Tibial nerve (tissue), 4 donors: ENCODE measurements around the gene REEP6. TPM values are rescaled to one million over a fixed set of nuclear protein-coding genes. Genes with fewer than 3 reads are reported as not detected.

ENCODE experiments used
- DNase-seq, 2 donors: peaks; one replicate each; pipeline ENCODE4 v3.0.0-alpha.2; 2019; ENCODE audit warnings: low spot score in 2 of 2
- H3K27ac ChIP-seq, 4 donors: fragments of 200-600 bp; sonication (generic) in 3 of 4; one replicate each; pipeline ENCODE4 v1.5.1; 2017 to 2019; ENCODE audit warnings: mild to moderate bottlenecking in 1 of 4
- H3K27me3 ChIP-seq, 2 donors: fragments of 200-600 bp; sonication (generic) in 1 of 2; one replicate each; pipeline versions ENCODE4 v1.5.1 to v1.6.0; 2017 to 2019
- H3K36me3 ChIP-seq, 3 donors: fragments of 200-600 bp; sonication (generic); one replicate each; pipeline ENCODE4 v1.5.1; 2018 to 2019
- H3K4me1 ChIP-seq, 4 donors: fragments of 200-600 bp; sonication (generic) in 3 of 4; one replicate each; pipeline ENCODE4 v1.5.1; 2017 to 2019
- H3K4me3 ChIP-seq, 4 donors: fragments of 200-600 bp; sonication (generic) in 3 of 4; one replicate each; pipeline ENCODE4 v1.5.1; 2017 to 2019; ENCODE audit warnings: mild to moderate bottlenecking in 1 of 4, moderate library complexity in 1 of 4
- H3K9me3 ChIP-seq, 4 donors: fragments of 200-600 bp; sonication (generic) in 3 of 4; one replicate each; pipeline ENCODE4 v1.5.1; 2017 to 2019
- CTCF ChIP-seq, 5 experiments: fragments of 200-600 bp in 3 of 5; fragments of 450-650 bp in 2 of 5; sonication (generic) in 3 of 5; IDR thresholded peaks; one replicate each; pipeline ENCODE4 v1.5.1; 2016 to 2019; ENCODE audit warnings: antibody characterized with exemption in 5 of 5, mild to moderate bottlenecking in 3 of 5, moderate library complexity in 2 of 5
- EP300 ChIP-seq, 2 donors: sonication (generic); formaldehyde crosslinking; IDR thresholded peaks; one replicate each; pipeline ENCODE4 v1.6.1; 2017; ENCODE audit warnings: antibody characterized with exemption in 2 of 2, mild to moderate bottlenecking in 1 of 2
- POLR2A ChIP-seq, 2 donors: fragments of 450-650 bp; IDR thresholded peaks; one replicate each; pipeline ENCODE4 v1.6.1; 2017; ENCODE audit warnings: antibody characterized with exemption in 2 of 2, mild to moderate bottlenecking in 2 of 2, moderate library complexity in 2 of 2
- WGBS, 2 donors: methylation state at CpG; one replicate each; pipeline ENCODE4 v1.1.5; 2018; 5-methylcytosine and 5-hydroxymethylcytosine counted together
- total RNA-seq, 4 donors: library from RNA; depleted of rRNA; stranded (reverse); fragments of >200 nt; gene quantifications; one replicate each; pipeline ENCODE4 v1.1.0, GENCODE V29; 2016

REEP6 gene
- total RNA-seq, 4 donors from 2014 or later = 1.2 to 4.6 (median 2.9) TPM

- H3K4me1 ChIP-seq = peaks cover 0 to 55% (median 37%) of the 10 kb centered on the region in 4 donors
- DNase-seq = no peak
- peaks cover under 1 to 47% of the 10 kb centered on the region in 2 donors for H3K27me3 ChIP-seq
- peaks cover 0 to 31% (median 0%) of the 10 kb centered on the region in 3 donors for H3K36me3 ChIP-seq
- H3K4me3 ChIP-seq = no peak overlapping the region
- 78% methylated on average over 12 of the region's 41 CpGs; no CpG with 5 or more reads in 1 of the 2 donors for WGBS, 2 donors
- TF ChIP-seq POLR2A (IDR thresholded peaks at IDR 0.05) (no peak), CTCF (IDR thresholded peaks at IDR 0.05) (no peak), EP300 (IDR thresholded peaks at IDR 0.05) (no peak)
- no peak overlapping the region for H3K27ac ChIP-seq
- no peaks in the 10 kb centered on the region for H3K9me3 ChIP-seq
Measured at GRCh38 chr19:1466018-1466460, 24.9 kb upstream of the REEP6 start.

- TF ChIP-seq EP300 (IDR thresholded peaks at IDR 0.05) = no peak
- no peak for TF ChIP-seq POLR2A (IDR thresholded peaks at IDR 0.05)
- no peak for TF ChIP-seq CTCF (IDR thresholded peaks at IDR 0.05)
- Histone ChIP-seq H3K4me1 (peaks cover 0 to 61% (median 43%) of the 10 kb centered on the region in 4 donors), H3K27ac (no peak overlapping the region), H3K27me3 (peaks cover 2 to 53% of the 10 kb centered on the region in 2 donors), H3K36me3 (peaks cover 0 to 25% (median 0%) of the 10 kb centered on the region in 3 donors), H3K4me3 (no peak overlapping the region), H3K9me3 (no peaks in the 10 kb centered on the region)
- WGBS, 2 donors = 50 to 72% methylated on average over 8 to 9 of the region's 70 CpGs
- no peak for DNase-seq
Measured at GRCh38 chr19:1466461-1467214, 24.3 kb upstream of the REEP6 start.

GRCh38 chr19:1467215-1467489 is 23.8 kb upstream of the REEP6 start:
- Histone ChIP-seq H3K27me3 (peaks cover 2 to 58% of the 10 kb centered on the region in 2 donors), H3K27ac (no peak overlapping the region), H3K9me3 (no peaks in the 10 kb centered on the region), H3K4me3 (no peak overlapping the region), H3K4me1 (peaks cover 0 to 66% (median 45%) of the 10 kb centered on the region in 4 donors), H3K36me3 (peaks cover 0 to 20% (median 0%) of the 10 kb centered on the region in 3 donors)
- WGBS, 2 donors = 16% methylated on average over 20 of the region's 36 CpGs; no CpG with 5 or more reads in 1 of the 2 donors
- no peak for TF ChIP-seq POLR2A (IDR thresholded peaks at IDR 0.05)
- no peak for TF ChIP-seq CTCF (IDR thresholded peaks at IDR 0.05)
- TF ChIP-seq EP300 (IDR thresholded peaks at IDR 0.05) = no peak
- no peak for DNase-seq

- DNase-seq = no peak
- Histone ChIP-seq H3K27ac (no peak overlapping the region), H3K4me1 (peaks cover 0 to 71% (median 45%) of the 10 kb centered on the region in 4 donors), H3K36me3 (peaks cover 0 to 19% (median 0%) of the 10 kb centered on the region in 3 donors), H3K27me3 (peaks cover 2 to 63% of the 10 kb centered on the region in 2 donors), H3K9me3 (no peaks in the 10 kb centered on the region), H3K4me3 (peak overlapping the region in 1 of 4 donors; percentile 10)
- TF ChIP-seq POLR2A (IDR thresholded peaks at IDR 0.05) (no peak), CTCF (IDR thresholded peaks at IDR 0.05) (no peak), EP300 (IDR thresholded peaks at IDR 0.05) (no peak)
- WGBS, 2 donors = 31 to 35% methylated on average over 16 to 75 of the region's 92 CpGs
Measured at GRCh38 chr19:1467490-1468273, 23.3 kb upstream of the REEP6 start.
